ENCODE results near the gene RFPL3. TPM values are rescaled to one million over a fixed set of nuclear protein-coding genes. Genes with fewer than 3 reads are reported as not detected.

The RFPL3 gene
- total and polyA plus RNA-seq, 2 donors (not counting 3 experiments of a cell fraction or from before 2014, with no cell fraction given) = not detected

DNA sequence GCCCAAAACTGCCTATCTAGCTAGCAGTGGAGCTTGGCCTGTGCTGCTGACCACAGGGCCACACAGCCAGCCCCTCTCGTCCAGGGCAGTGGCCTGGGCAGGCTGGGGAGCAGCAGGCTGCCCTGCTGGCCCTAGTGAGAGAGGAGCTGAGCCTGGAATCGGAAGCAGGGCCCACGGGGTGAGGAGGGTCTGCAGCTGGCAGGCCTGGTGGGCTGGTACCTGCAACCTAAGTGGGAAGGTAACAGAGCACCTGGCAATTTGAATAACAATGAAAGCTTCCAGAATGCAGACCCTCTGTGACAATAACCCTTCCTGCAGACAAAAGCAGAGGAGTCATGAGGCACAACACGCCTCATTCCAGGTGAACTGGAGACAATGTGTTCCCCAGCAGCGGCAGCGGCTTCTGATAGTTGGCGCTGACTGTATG lies 31.8 kb upstream of the RFPL3 start:
- no peaks in the 10 kb centered on the region for H3K9me1 ChIP-seq (replicated peaks; ENCODE audit: control insufficient read depth, extremely low read depth, insufficient read depth, low read length)
- TF ChIP-seq POLR2AphosphoS5 (IDR thresholded peaks at IDR 0.05; ENCODE audit: insufficient read depth, low read depth, low read length) (no peak), FOS (IDR thresholded peaks at IDR 0.05; ENCODE audit: borderline replicate concordance, insufficient read depth, low read length) (no peak), EZH2 (IDR thresholded peaks at IDR 0.05; ENCODE audit: borderline replicate concordance, low read depth, low read length, severe bottlenecking) (no peak), GATA2 (IDR thresholded peaks at IDR 0.05; ENCODE audit: insufficient read depth, insufficient read length, low read depth, low read length) (no peak), POLR2A (IDR thresholded peaks at IDR 0.05; ENCODE audit: low read depth, low read length) (no peak), JUN (IDR thresholded peaks at IDR 0.05; ENCODE audit: borderline replicate concordance, insufficient read depth, insufficient read length, low read depth) (no peak), MYC (IDR thresholded peaks at IDR 0.05; ENCODE audit: low read depth, low read length) (no peak)
- TF ChIP-seq, protein P1, sequence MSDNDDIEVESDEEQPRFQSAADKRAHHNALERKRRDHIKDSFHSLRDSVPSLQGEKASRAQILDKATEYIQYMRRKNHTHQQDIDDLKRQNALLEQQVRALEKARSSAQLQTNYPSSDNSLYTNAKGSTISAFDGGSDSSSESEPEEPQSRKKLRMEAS (IDR thresholded peaks at IDR 0.05; ENCODE audit: insufficient read depth, insufficient read length) = no peak
- TF ChIP-seq, protein P2, sequence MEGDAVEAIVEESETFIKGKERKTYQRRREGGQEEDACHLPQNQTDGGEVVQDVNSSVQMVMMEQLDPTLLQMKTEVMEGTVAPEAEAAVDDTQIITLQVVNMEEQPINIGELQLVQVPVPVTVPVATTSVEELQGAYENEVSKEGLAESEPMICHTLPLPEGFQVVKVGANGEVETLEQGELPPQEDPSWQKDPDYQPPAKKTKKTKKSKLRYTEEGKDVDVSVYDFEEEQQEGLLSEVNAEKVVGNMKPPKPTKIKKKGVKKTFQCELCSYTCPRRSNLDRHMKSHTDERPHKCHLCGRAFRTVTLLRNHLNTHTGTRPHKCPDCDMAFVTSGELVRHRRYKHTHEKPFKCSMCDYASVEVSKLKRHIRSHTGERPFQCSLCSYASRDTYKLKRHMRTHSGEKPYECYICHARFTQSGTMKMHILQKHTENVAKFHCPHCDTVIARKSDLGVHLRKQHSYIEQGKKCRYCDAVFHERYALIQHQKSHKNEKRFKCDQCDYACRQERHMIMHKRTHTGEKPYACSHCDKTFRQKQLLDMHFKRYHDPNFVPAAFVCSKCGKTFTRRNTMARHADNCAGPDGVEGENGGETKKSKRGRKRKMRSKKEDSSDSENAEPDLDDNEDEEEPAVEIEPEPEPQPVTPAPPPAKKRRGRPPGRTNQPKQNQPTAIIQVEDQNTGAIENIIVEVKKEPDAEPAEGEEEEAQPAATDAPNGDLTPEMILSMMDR (IDR thresholded peaks at IDR 0.05; ENCODE audit: extremely low read depth in 1 of 2, insufficient read depth in 1 of 2, low read depth in 1 of 2, low read length in 2 of 2) = no peak
- ChIA-PET CTCF (no interaction called here), POLR2A (no interaction called here)
- no peak overlapping the region for H3K4me2 ChIP-seq (ENCODE audit: insufficient read depth, low read length)
- no peak overlapping the region for H3K9ac ChIP-seq (replicated peaks; ENCODE audit: extremely low read depth, insufficient read depth, low read length)
- H2AFZ ChIP-seq (ENCODE audit: low read depth, low read length) = no peak overlapping the region
- DNase-seq (ENCODE audit: low read depth, low spot score) (no peak), FAIRE-seq (no peak)
- H3K79me2 ChIP-seq (ENCODE audit: control insufficient read depth, insufficient read depth, low read length) = no peaks in the 10 kb centered on the region
- H3K4me1 ChIP-seq (ENCODE audit: control insufficient read depth, extremely low read depth, insufficient read depth, low read length) = peaks cover 11% of the 10 kb centered on the region
- dilution Hi-C loops (cut with MboI; ENCODE audit: extremely low pct_ligation_motif_present, low sequenced_read_pairs) = no loop called here
- no TSS peak for BruUV-seq (replicated peaks)
- no peaks in the 10 kb centered on the region for H3K27me3 ChIP-seq (ENCODE audit: control insufficient read depth in 2 of 2, insufficient read depth in 2 of 2, low read length in 2 of 2)
- H3K4me3 ChIP-seq (replicated peaks in 1 of 3; ENCODE audit: insufficient read depth in 1 of 3, low read depth in 1 of 3, low read length in 3 of 3) = no peak overlapping the region
- no peaks in the 10 kb centered on the region for H4K20me1 ChIP-seq (replicated peaks; ENCODE audit: control insufficient read depth, extremely low read depth, insufficient read depth, low read length)
- H3K27ac ChIP-seq (ENCODE audit: insufficient read depth, low read depth, low read length) = no peak overlapping the region
- H3K9me3 ChIP-seq (replicated peaks; ENCODE audit: control insufficient read depth, insufficient read depth, low read length) = no peaks in the 10 kb centered on the region
- intact Hi-C loops (cut with micrococcal nuclease) = no loop called here
- H3K36me3 ChIP-seq (ENCODE audit: control insufficient read depth in 2 of 2, extremely low read depth in 1 of 2, insufficient read depth in 2 of 2, low read length in 2 of 2) = no peaks in the 10 kb centered on the region

All from endothelial cell of umbilical vein (primary cell).